ENCODE results near the gene C17orf113.
"Not testable (repeated sequence)": the region's sequence is repeated elsewhere in the genome, so short reads cannot be mapped to it uniquely, and the experiment has no call there.

The C17orf113 gene

GRCh38 chr17:42041619-42042018, 8.8 kb downstream of the C17orf113 start:
- no peak for DNase-seq

GRCh38 chr17:42040818-42041217, 9.6 kb downstream of the C17orf113 start:
- DNase-seq: no peak

GRCh38 chr17:42039794-42040763, 10.3 kb downstream of the C17orf113 start:
- DNase-seq: no peak

- no peak for DNase-seq
Observed at GRCh38 chr17:42038221-42038973, 12.0 kb downstream of the C17orf113 start.

- no peak for DNase-seq
Observed at GRCh38 chr17:42034059-42034458, 16.3 kb downstream of the C17orf113 start.

- DNase-seq: no peak
Observed at GRCh38 chr17:42031584-42031983, 18.8 kb downstream of the C17orf113 start.

GRCh38 chr17:42028791-42029127, 21.6 kb downstream of the C17orf113 start:
- no peak for DNase-seq

- DNase-seq: peak; percentile 31
Observed at GRCh38 chr17:42027961-42028790, 22.2 kb downstream of the C17orf113 start.

- DNase-seq: no peak
Observed at GRCh38 chr17:42027590-42027889, 22.9 kb downstream of the C17orf113 start.

- no peak for DNase-seq
Observed at GRCh38 chr17:42026857-42027589, 23.4 kb downstream of the C17orf113 start.

- peak; percentile 21 for DNase-seq
Observed at GRCh38 chr17:42025936-42026335, 24.5 kb downstream of the C17orf113 start.

GRCh38 chr17:42025191-42025579, 25.2 kb downstream of the C17orf113 start:
- DNase-seq: no peak

- peak; percentile 29 for DNase-seq
Observed at GRCh38 chr17:42023524-42024349, 26.7 kb downstream of the C17orf113 start.

GRCh38 chr17:42020845-42021244, 29.6 kb downstream of the C17orf113 start:
- not testable (repeated sequence) for DNase-seq

GRCh38 chr17:42019509-42020404, 30.6 kb downstream of the C17orf113 start, which contains the start of gene NKIRAS2:
TSS of gene NKIRAS2 (plus strand) at chr17:42020090. CDS start at chr17:42021578, 1,488 bp downstream.
- DNase-seq: peak; percentile 95

- DNase-seq: no peak
Observed at GRCh38 chr17:42018988-42019387, 31.4 kb downstream of the C17orf113 start.

GRCh38 chr17:42018339-42018738, 32.1 kb downstream of the C17orf113 start:
- DNase-seq: peak; percentile 53

GRCh38 chr17:42017866-42018200, 32.6 kb downstream of the C17orf113 start:
- no peak for DNase-seq

- peak; percentile 94 for DNase-seq
Observed at GRCh38 chr17:42016941-42017865, 33.2 kb downstream of the C17orf113 start, which contains the start of gene DNAJC7. TSS of gene DNAJC7 (minus strand) at chr17:42017439. CDS start at chr17:42017416, 23 bp downstream.

All from OCI-M1 (cell line).